ENCODE data around the gene CLASRP.

GRCh38 chr19:44990459-44990858 lies 48.4 kb upstream of the CLASRP start:
- TF ChIP-seq POLR2A (IDR thresholded peaks at IDR 0.05; ENCODE audit: low read length) (no peak), GATA1 (IDR thresholded peaks at IDR 0.05; ENCODE audit: low read depth, low read length) (no peak)

Measured in erythroblast (primary cell).